Chondrocyte (in vitro differentiated cells): ENCODE data around the gene TENM3. TPM values are rescaled to one million over a fixed set of nuclear protein-coding genes. Genes with fewer than 3 reads are reported as not detected.
A peak's percentile ranks its signal among the peaks of the same experiment; 100 is the strongest.

Experiments
- DNase-seq: peaks from one replicate; pipeline ENCODE4 v3.0.0; 2021; ENCODE audit warnings: mixed read lengths, low spot score
- H3K27ac Mint-ChIP-seq: one replicate; pipeline ENCODE4 v1.8.0; 2021; ENCODE audit warnings: mild to moderate bottlenecking, moderate library complexity, mixed read lengths; ENCODE audit not compliant: unreplicated experiment
- H3K27me3 Mint-ChIP-seq: 2 replicates; pipeline ENCODE4 v1.8.0; 2021; ENCODE audit warnings: low read depth, mixed read lengths
- H3K36me3 Mint-ChIP-seq: 2 replicates; pipeline ENCODE4 v1.8.0; 2021; ENCODE audit warnings: low read depth, mixed read lengths
- H3K4me1 Mint-ChIP-seq: 2 replicates; pipeline ENCODE4 v1.8.0; 2021; ENCODE audit warnings: low read depth, mild to moderate bottlenecking, mixed read lengths
- H3K4me3 Mint-ChIP-seq: one replicate; pipeline ENCODE4 v1.8.0; 2021; ENCODE audit warnings: mild to moderate bottlenecking, moderate library complexity, mixed read lengths; ENCODE audit not compliant: unreplicated experiment
- H3K9me3 Mint-ChIP-seq: 2 replicates; pipeline ENCODE4 v1.8.0; 2021; ENCODE audit warnings: low read depth, mixed read lengths
- total RNA-seq: library from RNA; stranded (reverse); gene quantifications from 3 replicates; pipeline ENCODE4 v1.2.1, GENCODE V29; 2021
- TF ChIP-seq, protein P1 (sequence below): fragments of 200-600 bp; sonication (generic); IDR thresholded peaks from 2 replicates; pipeline ENCODE4 v1.5.0; 2021; ENCODE audit warnings: antibody characterized with exemption, mild to moderate bottlenecking, moderate library complexity

TENM3 gene
- total RNA-seq, 1 donor from 2014 or later: 87.6 TPM

DNA sequence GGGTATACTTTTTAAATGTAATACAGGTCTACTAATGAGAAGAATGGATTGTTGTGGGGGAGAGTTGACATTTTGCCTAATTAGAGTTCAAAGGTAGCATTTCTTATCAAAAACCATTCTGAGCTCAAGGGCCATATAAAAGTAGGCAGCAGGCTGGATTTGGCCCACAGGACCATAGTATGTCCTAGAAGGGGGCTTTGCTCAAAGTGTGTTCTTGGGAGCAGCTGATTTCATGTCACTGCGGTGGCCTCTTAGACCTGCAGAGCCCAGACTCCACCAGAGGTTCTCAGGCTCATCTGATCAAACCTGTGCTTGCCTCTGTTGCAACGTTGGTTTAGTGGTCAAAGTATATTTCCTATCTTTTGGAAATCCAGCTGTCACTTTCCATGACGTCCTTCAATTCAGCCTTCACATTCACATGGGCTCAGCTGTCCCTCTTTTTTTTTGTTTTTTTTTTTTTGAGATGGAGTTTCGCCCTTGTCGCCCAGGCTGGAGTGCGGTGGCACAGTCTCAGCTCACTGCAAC is 34.6 kb upstream of the TENM3 start:
- TF ChIP-seq, protein P1, sequence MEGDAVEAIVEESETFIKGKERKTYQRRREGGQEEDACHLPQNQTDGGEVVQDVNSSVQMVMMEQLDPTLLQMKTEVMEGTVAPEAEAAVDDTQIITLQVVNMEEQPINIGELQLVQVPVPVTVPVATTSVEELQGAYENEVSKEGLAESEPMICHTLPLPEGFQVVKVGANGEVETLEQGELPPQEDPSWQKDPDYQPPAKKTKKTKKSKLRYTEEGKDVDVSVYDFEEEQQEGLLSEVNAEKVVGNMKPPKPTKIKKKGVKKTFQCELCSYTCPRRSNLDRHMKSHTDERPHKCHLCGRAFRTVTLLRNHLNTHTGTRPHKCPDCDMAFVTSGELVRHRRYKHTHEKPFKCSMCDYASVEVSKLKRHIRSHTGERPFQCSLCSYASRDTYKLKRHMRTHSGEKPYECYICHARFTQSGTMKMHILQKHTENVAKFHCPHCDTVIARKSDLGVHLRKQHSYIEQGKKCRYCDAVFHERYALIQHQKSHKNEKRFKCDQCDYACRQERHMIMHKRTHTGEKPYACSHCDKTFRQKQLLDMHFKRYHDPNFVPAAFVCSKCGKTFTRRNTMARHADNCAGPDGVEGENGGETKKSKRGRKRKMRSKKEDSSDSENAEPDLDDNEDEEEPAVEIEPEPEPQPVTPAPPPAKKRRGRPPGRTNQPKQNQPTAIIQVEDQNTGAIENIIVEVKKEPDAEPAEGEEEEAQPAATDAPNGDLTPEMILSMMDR: no peak
- DNase-seq: no peak
- Mint-ChIP-seq H3K27me3 (no peaks in the 10 kb centered on the region), H3K36me3 (no peaks in the 10 kb centered on the region), H3K4me1 (peaks cover 65% of the 10 kb centered on the region), H3K27ac (peak overlapping the region; percentile 93), H3K9me3 (no peaks in the 10 kb centered on the region), H3K4me3 (no peak overlapping the region)

DNA sequence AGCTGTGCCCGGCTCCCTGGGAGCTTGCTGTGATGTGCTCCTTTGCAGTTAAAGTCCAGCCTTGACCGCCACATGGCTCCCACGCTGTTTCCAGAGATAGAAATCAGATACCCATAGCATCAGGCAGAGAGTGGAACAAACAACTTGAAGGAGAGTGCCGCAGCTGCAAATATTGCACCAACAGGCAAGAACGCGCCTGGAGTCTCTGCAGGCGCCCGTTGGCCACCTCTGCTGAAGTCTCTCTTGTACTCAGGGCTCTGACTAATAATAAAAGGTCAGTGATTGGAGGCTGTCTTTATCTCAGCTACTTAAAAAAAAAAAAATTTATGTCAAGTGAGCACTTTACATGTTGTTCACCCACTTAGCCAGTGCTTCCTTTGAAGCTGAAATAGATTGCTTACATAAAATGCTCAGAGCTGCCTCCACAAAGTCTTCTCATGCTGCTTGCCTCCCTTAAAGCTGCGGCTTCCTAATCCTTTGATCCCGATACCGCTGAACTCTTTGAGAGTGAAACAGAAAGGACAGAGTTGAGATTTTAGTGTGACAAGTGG is 30.9 kb upstream of the TENM3 start:
- no peaks in the 10 kb centered on the region for H3K9me3 Mint-ChIP-seq
- H3K27me3 Mint-ChIP-seq: no peaks in the 10 kb centered on the region
- TF ChIP-seq, protein P1: no peak
- H3K4me1 Mint-ChIP-seq: peaks cover 49% of the 10 kb centered on the region
- no peak for DNase-seq
- H3K27ac Mint-ChIP-seq: peak overlapping the region; percentile 80
- peak overlapping the region; percentile 43 for H3K4me3 Mint-ChIP-seq
- no peaks in the 10 kb centered on the region for H3K36me3 Mint-ChIP-seq

DNA sequence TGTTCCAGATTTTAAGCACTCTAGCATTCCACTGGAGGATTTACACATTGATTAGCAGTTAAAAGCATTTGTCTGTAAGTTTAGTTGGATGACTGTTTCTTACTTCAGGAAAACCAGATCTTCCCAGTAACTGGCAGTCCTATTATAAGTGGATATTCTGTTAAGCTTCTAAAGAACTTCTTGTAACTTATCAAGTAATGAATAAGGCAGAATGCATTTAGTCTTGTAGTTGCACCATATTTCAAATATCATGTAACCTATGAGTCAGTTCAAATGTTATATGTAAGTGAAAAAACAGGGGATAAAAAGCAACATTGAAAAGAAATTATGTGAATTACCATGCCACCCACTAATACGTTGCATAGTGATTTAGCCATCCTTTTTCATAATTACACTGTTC is 30.2 kb upstream of the TENM3 start:
- Mint-ChIP-seq H3K4me1 (peaks cover 43% of the 10 kb centered on the region), H3K36me3 (no peaks in the 10 kb centered on the region), H3K27ac (peak overlapping the region; percentile 12), H3K9me3 (no peaks in the 10 kb centered on the region), H3K4me3 (no peak overlapping the region), H3K27me3 (no peaks in the 10 kb centered on the region)
- DNase-seq: no peak
- TF ChIP-seq, protein P1: no peak

DNA sequence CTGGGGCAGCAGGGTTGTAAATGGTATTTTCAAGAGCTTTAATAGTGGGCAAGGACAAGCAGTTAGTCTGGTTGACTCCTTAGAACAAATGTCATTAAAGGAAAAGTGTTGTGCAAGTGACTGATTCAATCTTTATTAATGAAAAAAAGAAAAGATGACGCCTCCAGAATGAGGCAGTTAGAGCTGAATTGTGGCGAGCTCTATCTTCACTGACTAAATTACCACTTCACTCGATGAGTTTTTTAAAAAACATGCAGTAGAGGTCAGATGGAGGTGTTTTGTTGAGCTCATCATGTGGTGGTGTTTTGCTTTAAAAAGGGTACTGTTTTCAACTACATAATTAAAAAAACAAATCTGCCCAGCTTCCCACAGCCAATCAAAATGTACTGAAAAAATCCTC is 28.1 kb upstream of the TENM3 start:
- Mint-ChIP-seq H3K36me3 (no peaks in the 10 kb centered on the region), H3K4me1 (peaks cover 36% of the 10 kb centered on the region), H3K9me3 (no peaks in the 10 kb centered on the region), H3K27ac (no peak overlapping the region), H3K27me3 (no peaks in the 10 kb centered on the region), H3K4me3 (no peak overlapping the region)
- no peak for DNase-seq
- TF ChIP-seq, protein P1: no peak

DNA sequence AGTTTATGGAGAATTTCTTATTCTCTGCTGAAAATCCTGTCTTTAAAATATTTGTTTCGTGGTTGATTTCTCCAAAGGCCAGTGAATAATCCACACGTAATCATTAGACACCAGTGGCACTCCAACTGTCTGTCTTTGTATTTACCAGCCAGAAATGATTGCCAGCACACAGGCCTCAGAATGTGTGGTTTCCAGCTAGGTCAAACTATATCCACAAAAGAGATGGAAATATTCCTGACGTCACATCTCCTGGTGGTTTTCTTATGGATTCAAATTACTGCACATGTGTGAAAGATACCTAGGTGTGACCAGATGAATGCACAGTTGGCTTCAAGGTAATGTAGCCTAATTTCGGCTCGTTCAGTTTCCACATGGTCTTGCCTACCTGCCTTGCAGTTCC is 27.2 kb upstream of the TENM3 start:
- no peaks in the 10 kb centered on the region for H3K9me3 Mint-ChIP-seq
- H3K27me3 Mint-ChIP-seq: no peaks in the 10 kb centered on the region
- no peaks in the 10 kb centered on the region for H3K36me3 Mint-ChIP-seq
- no peak overlapping the region for H3K4me3 Mint-ChIP-seq
- no peak overlapping the region for H3K27ac Mint-ChIP-seq
- TF ChIP-seq, protein P1: no peak
- peaks cover 31% of the 10 kb centered on the region for H3K4me1 Mint-ChIP-seq
- DNase-seq: no peak
